SJSA1 (cell line): ENCODE measurements around the gene CTSD. TPM values are rescaled to one million over a fixed set of nuclear protein-coding genes. Genes with fewer than 3 reads are reported as not detected.
"Not testable (repeated sequence)": the region's sequence is repeated elsewhere in the genome, so short reads cannot be mapped to it uniquely, and the experiment has no call there.

ENCODE experiments used
- DNase-seq, 2 experiments: peaks; one replicate each; pipeline ENCODE4 v3.0.0-alpha.2; 2015 to 2020; ENCODE audit warnings: low spot score in 2 of 2, low read depth in 1 of 2
- H3K27ac ChIP-seq: fragments of 250-450 bp; sonication (Bioruptor Pico); 2 replicates; pipeline ENCODE4 v1.5.1; 2020; ENCODE audit warnings: mild to moderate bottlenecking, moderate library complexity
- H3K27me3 ChIP-seq: fragments of 250-450 bp; sonication (Bioruptor Pico); replicated peaks from 2 replicates; pipeline ENCODE4 v1.5.1; 2020; ENCODE audit warnings: mild to moderate bottlenecking, moderate library complexity
- H3K36me3 ChIP-seq: fragments of 250-450 bp; sonication (Bioruptor Pico); 2 replicates; pipeline ENCODE4 v1.5.1; 2020; ENCODE audit warnings: mild to moderate bottlenecking
- H3K4me1 ChIP-seq: fragments of 250-450 bp; sonication (Bioruptor Pico); replicated peaks from 2 replicates; pipeline ENCODE4 v1.6.1; 2021; ENCODE audit warnings: mild to moderate bottlenecking
- H3K4me3 ChIP-seq: fragments of 250-450 bp; sonication (Bioruptor Pico); 2 replicates; pipeline ENCODE4 v1.5.1; 2020; ENCODE audit warnings: mild to moderate bottlenecking
- H3K9me3 ChIP-seq: fragments of 250-450 bp; sonication (Bioruptor Pico); replicated peaks from 2 replicates; pipeline ENCODE4 v1.5.1; 2020; ENCODE audit warnings: mild to moderate bottlenecking
- total RNA-seq: library from RNA; depleted of rRNA; stranded (reverse); fragments of >200 nt; shearing (Covaris generic); gene quantifications from 2 replicates; pipeline ENCODE4 v1.2.3, GENCODE V29; 2014

CTSD gene
- total RNA-seq, 1 experiment from 2014 or later, result 253 TPM

DNA sequence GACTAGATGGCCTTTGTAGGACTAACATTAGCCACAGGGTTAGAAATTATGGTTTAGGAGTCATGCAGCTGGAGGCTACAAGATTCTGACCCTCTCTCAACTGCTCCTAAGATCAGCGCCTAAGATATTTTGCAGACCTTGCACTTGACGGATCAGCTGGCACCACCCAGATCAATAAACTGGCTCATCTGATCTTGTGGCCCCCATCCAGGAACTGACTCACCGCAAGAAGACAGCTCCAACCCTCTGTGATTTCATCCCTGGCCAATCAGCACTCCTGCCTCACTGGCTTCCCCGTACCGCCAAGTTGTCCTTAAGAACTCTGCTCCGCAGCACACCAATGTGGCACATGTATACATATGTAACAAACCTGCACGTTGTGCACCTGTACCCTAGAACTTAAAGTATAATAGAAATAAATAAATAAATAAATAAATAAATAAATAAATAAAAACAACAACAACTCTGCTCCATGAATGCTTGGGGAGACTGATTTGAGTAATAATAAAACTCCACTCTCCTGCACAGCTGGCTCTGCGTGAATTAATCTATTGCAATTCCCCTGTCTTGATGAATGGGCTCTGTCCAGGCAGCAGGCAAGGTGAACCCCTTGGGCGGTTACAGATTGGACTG lies 5.7 kb upstream of the CTSD start:
- H3K4me1 ChIP-seq, result peaks cover 20% of the 10 kb centered on the region
- H3K9me3 ChIP-seq, H3K4me3 ChIP-seq, DNase-seq, H3K36me3 ChIP-seq, H3K27ac ChIP-seq, H3K27me3 ChIP-seq: not testable (repeated sequence)

DNA sequence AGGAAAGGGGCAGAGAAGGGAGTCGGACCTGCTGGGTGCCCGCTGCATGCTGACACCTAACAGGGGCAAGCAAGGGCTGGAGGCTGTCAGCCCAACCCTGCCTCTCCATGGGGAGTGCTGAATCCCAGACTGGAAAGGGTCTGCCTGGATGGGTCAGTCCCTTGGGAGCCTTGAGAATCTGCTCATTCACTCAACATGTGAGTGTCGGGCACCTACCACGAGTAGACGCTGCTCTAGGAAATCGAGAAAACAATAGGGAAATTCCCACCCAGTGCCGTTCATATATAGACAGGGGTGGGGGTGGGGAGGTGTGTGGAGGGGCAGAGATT lies 4.4 kb upstream of the CTSD start:
- Histone ChIP-seq H3K4me3 (no peak overlapping the region), H3K27me3 (no peaks in the 10 kb centered on the region), H3K4me1 (peaks cover 22% of the 10 kb centered on the region), H3K9me3 (peaks cover 3% of the 10 kb centered on the region; the same call in 1 of the 2 replicates), H3K27ac (no peak overlapping the region), H3K36me3 (peaks cover 7% of the 10 kb centered on the region)
- DNase-seq, result no peak

- Histone ChIP-seq H3K27ac (no peak overlapping the region), H3K4me3 (no peak overlapping the region), H3K4me1 (peaks cover 24% of the 10 kb centered on the region), H3K36me3 (peaks cover 7% of the 10 kb centered on the region), H3K9me3 (peaks cover 3% of the 10 kb centered on the region; the same call in 1 of the 2 replicates), H3K27me3 (no peaks in the 10 kb centered on the region)
- no peak for DNase-seq
Observed at GRCh38 chr11:1767399-1768140, 3.8 kb upstream of the CTSD start.

- no peak for DNase-seq
- no peak overlapping the region for H3K4me3 ChIP-seq
- H3K27me3 ChIP-seq, result no peaks in the 10 kb centered on the region
- H3K4me1 ChIP-seq, result peaks cover 23% of the 10 kb centered on the region
- H3K9me3 ChIP-seq, result peaks cover 3% of the 10 kb centered on the region; the same call in 1 of the 2 replicates
- H3K27ac ChIP-seq, result no peak overlapping the region
- H3K36me3 ChIP-seq, result peaks cover 7% of the 10 kb centered on the region
Observed at GRCh38 chr11:1766719-1767398, 3.1 kb upstream of the CTSD start.

GRCh38 chr11:1765871-1766718 lies 2.4 kb upstream of the CTSD start:
- H3K27me3 ChIP-seq, result no peaks in the 10 kb centered on the region
- H3K4me1 ChIP-seq, result peaks cover 25% of the 10 kb centered on the region
- peaks cover 3% of the 10 kb centered on the region; the same call in 1 of the 2 replicates for H3K9me3 ChIP-seq
- H3K36me3 ChIP-seq, result peaks cover 11% of the 10 kb centered on the region
- no peak for DNase-seq
- no peak overlapping the region for H3K4me3 ChIP-seq
- H3K27ac ChIP-seq, result no peak overlapping the region

DNA sequence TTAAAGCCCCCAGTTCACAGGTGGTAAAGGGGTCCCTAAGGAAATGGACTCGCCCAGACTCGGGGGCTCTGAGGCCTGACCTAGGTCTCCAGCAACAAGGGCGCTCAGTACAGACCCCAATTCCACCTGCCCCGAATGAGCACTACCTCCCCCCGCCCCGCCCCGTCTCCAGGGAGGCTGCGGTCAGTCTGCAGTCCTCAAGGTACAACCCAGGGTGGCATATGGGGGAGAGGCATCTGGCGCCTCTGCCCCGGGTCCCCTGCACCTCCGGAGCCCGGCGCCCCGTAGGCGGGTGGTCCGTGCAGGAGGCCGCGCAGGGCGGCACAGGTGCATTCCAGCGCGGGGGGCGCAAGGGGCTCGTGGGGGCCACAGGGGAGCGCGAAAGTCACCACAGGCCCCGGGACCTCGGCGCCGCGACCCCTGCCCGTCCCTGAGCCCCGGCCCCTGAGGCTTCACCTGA lies 361 bp downstream of the CTSD start:
- Histone ChIP-seq H3K4me3 (peak overlapping the region; percentile 94), H3K27ac (peak overlapping the region; percentile 74)

DNA sequence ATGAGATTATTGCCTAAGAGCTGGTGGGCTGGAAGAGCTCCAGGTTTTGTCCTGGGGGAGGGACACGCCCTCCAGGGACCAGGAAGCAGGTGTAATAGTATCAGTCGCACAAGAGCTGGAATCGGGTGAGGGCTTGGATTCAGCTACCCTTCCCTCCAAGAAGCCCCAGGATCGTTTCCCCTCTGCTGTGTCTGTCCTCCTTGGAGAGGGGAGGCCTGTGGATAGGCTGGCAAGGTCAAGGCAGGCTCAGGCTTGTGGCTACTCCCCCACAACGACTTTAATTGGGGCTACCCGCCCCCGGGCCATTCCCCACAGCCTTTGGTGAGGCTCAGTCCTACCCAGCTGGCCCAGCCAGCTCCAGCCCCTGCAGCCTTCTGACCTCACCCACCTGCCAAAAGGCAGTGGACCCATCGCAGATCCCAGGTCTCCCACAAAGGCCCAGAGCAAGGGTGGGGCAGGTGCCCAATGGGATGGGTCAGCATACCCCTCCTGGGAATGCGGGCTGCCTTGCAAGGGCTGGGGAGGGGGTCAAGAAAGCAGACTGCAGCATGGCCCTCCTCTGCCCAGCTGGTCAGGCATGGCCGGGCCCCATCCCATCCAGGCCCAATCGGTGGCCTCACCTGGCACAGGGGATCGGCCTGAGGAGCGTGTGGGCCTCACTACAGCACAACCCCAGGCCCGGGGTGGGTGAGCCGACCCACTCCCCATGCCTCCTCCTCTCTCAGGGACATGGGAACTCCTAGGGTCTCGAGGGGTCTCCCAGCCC lies 1.0 kb downstream of the CTSD start:
- DNase-seq, result no peak
- peaks cover 44% of the 10 kb centered on the region for H3K4me1 ChIP-seq
- H3K4me3 ChIP-seq, result peak overlapping the region; percentile 94
- H3K36me3 ChIP-seq, result peaks cover 39% of the 10 kb centered on the region
- H3K9me3 ChIP-seq, result peaks cover 3% of the 10 kb centered on the region; the same call in 1 of the 2 replicates
- no peaks in the 10 kb centered on the region for H3K27me3 ChIP-seq
- no peak overlapping the region; the same call in 1 of the 2 replicates for H3K27ac ChIP-seq

More for the DNA sequence above, 361 bp downstream of the CTSD start:
- H3K4me1 ChIP-seq, result peaks cover 44% of the 10 kb centered on the region
- no peak for DNase-seq
- H3K27me3 ChIP-seq, result no peaks in the 10 kb centered on the region
- H3K36me3 ChIP-seq, result peaks cover 35% of the 10 kb centered on the region
- peaks cover 3% of the 10 kb centered on the region; the same call in 1 of the 2 replicates for H3K9me3 ChIP-seq

DNA sequence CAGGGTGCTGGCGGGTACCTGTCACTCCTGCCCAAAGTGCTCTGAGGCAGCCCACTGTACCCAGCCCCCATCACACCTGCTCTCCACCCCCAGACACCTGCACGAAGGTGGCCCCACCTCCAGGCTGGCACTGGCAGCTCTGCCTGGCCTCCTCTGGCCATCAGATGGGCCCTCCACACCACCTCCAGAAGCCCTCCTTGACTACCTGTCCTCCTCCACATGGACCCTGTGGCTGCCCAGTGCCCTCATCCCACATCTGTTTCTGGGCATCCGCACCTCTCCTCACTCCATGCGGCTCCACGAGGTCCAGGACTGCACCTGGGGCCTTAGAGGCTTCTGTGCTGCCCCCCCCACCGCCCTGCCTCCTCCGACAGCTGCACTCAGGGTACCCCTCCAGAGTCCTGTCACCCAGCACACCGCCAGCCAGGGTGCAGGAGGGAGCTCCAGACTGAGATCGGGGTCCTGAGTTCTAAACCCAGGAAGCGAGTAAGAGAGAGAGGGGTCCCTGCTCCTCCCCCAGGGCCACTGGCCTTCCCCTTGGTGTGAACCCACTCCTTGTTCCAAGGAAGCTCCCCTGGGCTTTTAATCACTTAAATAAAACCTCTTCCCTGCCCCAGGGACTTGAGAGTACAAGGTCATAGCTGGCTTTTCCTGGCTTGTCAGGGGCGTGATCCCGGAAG lies 1.7 kb downstream of the CTSD start:
- Histone ChIP-seq H3K27me3 (no peaks in the 10 kb centered on the region), H3K4me1 (peaks cover 44% of the 10 kb centered on the region), H3K27ac (no peak overlapping the region), H3K4me3 (no peak overlapping the region; the same call in 1 of the 2 replicates), H3K9me3 (peaks cover 3% of the 10 kb centered on the region; the same call in 1 of the 2 replicates), H3K36me3 (peaks cover 47% of the 10 kb centered on the region)
- no peak for DNase-seq

- Histone ChIP-seq H3K9me3 (peaks cover 3% of the 10 kb centered on the region; the same call in 1 of the 2 replicates), H3K27me3 (no peaks in the 10 kb centered on the region), H3K27ac (peak overlapping the region; percentile 85), H3K36me3 (peaks cover 52% of the 10 kb centered on the region), H3K4me3 (no peak overlapping the region), H3K4me1 (peaks cover 44% of the 10 kb centered on the region)
- DNase-seq, result no peak
Observed at GRCh38 chr11:1761110-1761856, 2.4 kb downstream of the CTSD start.

DNA sequence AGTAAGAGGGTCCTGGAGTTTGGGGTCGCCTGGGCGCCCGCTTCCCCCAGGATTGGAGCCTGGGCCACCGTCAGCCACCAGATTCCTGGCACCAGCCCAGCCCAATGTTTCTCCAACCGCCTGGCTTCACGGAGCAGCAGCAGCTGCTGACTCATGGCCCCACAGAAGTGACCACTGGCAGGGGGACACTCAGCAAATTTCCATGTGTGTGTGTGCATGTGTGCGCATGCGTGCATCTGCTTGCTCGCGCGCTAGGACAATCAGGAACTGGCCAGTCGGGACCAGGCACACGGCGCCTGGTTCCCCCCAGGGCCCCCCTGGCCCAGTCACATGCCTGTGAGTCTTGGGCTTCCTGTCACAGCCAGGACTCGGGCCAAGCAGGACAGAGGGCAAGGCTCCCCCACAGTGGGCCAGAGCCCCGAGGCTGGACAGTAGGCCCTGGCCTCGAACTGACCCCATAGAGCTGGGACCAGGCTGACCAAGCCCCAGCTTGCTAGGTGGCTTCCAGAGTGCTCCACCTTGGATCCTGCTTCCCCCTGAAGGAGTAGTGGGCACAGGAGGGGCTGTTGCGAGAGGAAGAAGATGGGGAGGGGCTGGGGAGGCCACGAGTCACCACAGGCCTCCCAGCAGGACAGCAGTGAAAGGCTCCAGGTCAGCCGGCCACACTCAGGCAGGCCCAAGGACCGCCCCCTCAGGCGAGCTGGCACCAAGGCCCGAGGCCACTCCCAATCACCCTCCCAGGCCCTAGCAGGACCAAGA lies 3.2 kb downstream of the CTSD start:
- H3K4me3 ChIP-seq, result no peak overlapping the region
- H3K9me3 ChIP-seq, result peaks cover 3% of the 10 kb centered on the region; the same call in 1 of the 2 replicates
- DNase-seq, result peak; percentile 83 to 95
- H3K27ac ChIP-seq, result peak overlapping the region; percentile 85
- H3K36me3 ChIP-seq, result peaks cover 59% of the 10 kb centered on the region
- peaks cover 44% of the 10 kb centered on the region for H3K4me1 ChIP-seq
- no peaks in the 10 kb centered on the region for H3K27me3 ChIP-seq

- peak overlapping the region; percentile 85 for H3K27ac ChIP-seq
- no peak for DNase-seq
- no peak overlapping the region for H3K4me3 ChIP-seq
- peaks cover 3% of the 10 kb centered on the region; the same call in 1 of the 2 replicates for H3K9me3 ChIP-seq
- H3K4me1 ChIP-seq, result peaks cover 44% of the 10 kb centered on the region
- no peaks in the 10 kb centered on the region for H3K27me3 ChIP-seq
- H3K36me3 ChIP-seq, result peaks cover 66% of the 10 kb centered on the region
Observed at GRCh38 chr11:1759851-1760220, 3.9 kb downstream of the CTSD start.
